ENCODE data around the gene BLCAP.

DNA sequence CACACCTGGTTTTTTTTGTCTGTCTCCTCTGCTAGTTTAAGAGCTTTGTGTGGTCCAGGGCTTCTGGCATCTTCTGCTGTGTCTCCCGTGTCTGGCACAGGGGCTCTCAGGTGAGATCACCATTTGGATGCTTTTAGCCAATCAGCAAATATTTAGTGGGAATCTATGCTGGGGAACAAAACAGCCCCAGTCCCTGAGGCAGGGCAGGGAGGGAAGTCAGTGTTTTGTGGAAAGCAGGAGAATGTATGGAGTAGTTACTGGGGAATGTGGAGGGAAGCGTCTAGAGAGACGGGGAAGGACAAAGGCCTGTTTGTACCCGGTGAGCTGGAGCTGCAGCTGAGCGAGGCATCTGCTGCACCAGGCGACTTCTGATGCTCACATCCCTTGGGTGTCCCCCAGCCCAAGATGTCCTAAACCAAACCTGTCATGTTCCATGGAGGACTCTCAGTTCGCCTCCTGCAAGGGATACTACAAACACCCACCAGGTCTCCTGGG lies 55.9 kb downstream of the BLCAP start:
- TF ChIP-seq ZNF654 (tag by site-specific recombination; IDR thresholded peaks at IDR 0.05; ENCODE audit: low read depth) (no peak), ZNF629 (tag by site-specific recombination; IDR thresholded peaks at IDR 0.05) (no peak), PRDM1 (tag by site-specific recombination; IDR thresholded peaks at IDR 0.05) (no peak)

Measured in HEK293 (cell line).